ENCODE data around the gene USP49.

DNA sequence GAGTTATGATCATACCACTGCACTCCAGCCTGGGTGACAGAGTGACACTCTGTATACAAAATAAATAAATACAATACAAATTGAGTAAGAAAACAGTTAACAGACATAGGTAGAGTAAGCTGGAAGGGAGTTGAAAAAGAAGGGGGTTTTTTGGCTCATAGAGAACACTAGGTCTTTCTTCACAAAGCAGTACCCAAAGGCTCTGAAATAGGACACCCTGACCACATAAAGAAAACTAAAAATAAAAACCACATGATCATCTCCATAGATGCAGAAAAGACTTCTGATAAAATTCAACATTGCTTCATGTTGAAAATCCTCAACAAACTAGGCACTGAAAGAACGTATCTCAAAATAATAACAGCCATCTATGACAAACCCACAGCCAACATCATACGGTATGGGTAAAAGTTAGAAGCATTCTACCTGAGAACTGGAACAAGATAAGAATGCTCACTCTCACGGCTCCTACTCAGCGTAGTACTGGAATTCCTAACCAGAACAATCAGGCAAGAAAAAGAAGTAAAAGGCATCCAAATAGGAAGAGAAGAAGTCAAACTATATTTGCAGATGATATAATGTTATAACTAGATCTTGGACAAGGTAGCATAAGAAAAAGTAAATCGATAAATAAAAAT lies 59.0 kb downstream of the USP49 start:
- TF ChIP-seq CTCF (IDR thresholded peaks at IDR 0.05): no peak
- TF ChIP-seq POLR2A (IDR thresholded peaks at IDR 0.05): no peak

All from right lobe of liver (tissue), 4 donors.